Left colon (tissue), 2 donors: ENCODE results near the gene C5orf34. TPM values are rescaled to one million over a fixed set of nuclear protein-coding genes. Genes with fewer than 3 reads are reported as not detected.
A peak's percentile ranks its signal among the peaks of the same experiment; 100 is the strongest.
"Not testable (repeated sequence)": the region's sequence is repeated elsewhere in the genome, so short reads cannot be mapped to it uniquely, and the experiment has no call there.

Source experiments
- ATAC-seq: fragments of 200-7000 bp; cut with Tn5 transposase; one replicate; pipeline ENCODE4 v1.9.1; 2020; ENCODE audit warnings: mild to moderate bottlenecking, moderate library complexity
- DNase-seq, 2 donors: peaks; one replicate each; pipeline ENCODE4 v3.0.0-alpha.2; 2020
- intact Hi-C, 2 donors: fragments of 100-400 bp; cut with DNase I in 1 of 2; cut with micrococcal nuclease in 1 of 2; formaldehyde crosslinking; loops; one replicate each; pipeline versions ENCODE4 v1.11.2 to v1.14.0; 2022; cut with DNase I, micrococcal nuclease
- total RNA-seq, 2 donors: library from RNA; stranded (reverse); fragmentation: NEBNext Ultra II Directional; extraction: Animal tissue kit (Norgen Biotek cat#: 25700); gene quantifications; one replicate each; pipeline ENCODE4 v1.2.1, GENCODE V29; 2021
- donor health status: DM: no; HTN: no; CAD: no.
- donor health status: DM: yes; HTN: yes; CAD: no.

C5orf34 gene
- total RNA-seq, 2 donors from 2014 or later: 0.56 to 1.6 TPM

- intact Hi-C loops, ATAC-seq, DNase-seq: not testable (repeated sequence)
These were observed 49.5 kb downstream of the C5orf34 start for GRCh38 chr5:43465455-43465854.

GRCh38 chr5:43461066-43461465 lies 53.9 kb downstream of the C5orf34 start:
- intact Hi-C loops: no loop called here
- ATAC-seq (no peak), DNase-seq (no peak)

GRCh38 chr5:43456556-43456955 lies 58.4 kb downstream of the C5orf34 start:
- intact Hi-C loops: no loop called here
- ATAC-seq (no peak), DNase-seq (no peak)

GRCh38 chr5:43441575-43441974 lies 73.4 kb downstream of the C5orf34 start:
- DNase-seq, ATAC-seq, intact Hi-C loops: not testable (repeated sequence)

GRCh38 chr5:43437062-43437660 lies 77.8 kb downstream of the C5orf34 start:
- DNase-seq (no peak), ATAC-seq (peak; percentile 43)
- intact Hi-C loops: no loop called here

Other genes starting within 250 kb of the C5orf34 start
- 100 to 1,000 TPM; 153 to 377 TPM for gene HMGCS1, start 201.7 kb downstream of the C5orf34 start, total RNA-seq
- 100 to 1,000 TPM in 1 of 2 donors, 10 to 100 TPM in 1; 97.0 to 144 TPM for gene CCL28, start 102.8 kb downstream of the C5orf34 start, total RNA-seq
- 10 to 100 TPM; 11.4 to 11.8 TPM for gene TMEM267, start 31.3 kb downstream of the C5orf34 start, total RNA-seq
- gene PAIP1, start 41.9 kb upstream of the C5orf34 start, total RNA-seq: 10 to 100 TPM; 55.2 to 59.1 TPM
- 100 to 1,000 TPM; 110 to 146 TPM for gene NNT, start 88.0 kb upstream of the C5orf34 start, total RNA-seq